ENCODE data around the gene PAK4. TPM values are rescaled to one million over a fixed set of nuclear protein-coding genes. Genes with fewer than 3 reads are reported as not detected.

PAK4 gene
- total and polyA plus RNA-seq, 10 of the 15 experiments (the other 5 are each of a cell fraction or from before 2014, with no cell fraction given) = 0.08 to 19.3 (median 5.9) TPM

DNA sequence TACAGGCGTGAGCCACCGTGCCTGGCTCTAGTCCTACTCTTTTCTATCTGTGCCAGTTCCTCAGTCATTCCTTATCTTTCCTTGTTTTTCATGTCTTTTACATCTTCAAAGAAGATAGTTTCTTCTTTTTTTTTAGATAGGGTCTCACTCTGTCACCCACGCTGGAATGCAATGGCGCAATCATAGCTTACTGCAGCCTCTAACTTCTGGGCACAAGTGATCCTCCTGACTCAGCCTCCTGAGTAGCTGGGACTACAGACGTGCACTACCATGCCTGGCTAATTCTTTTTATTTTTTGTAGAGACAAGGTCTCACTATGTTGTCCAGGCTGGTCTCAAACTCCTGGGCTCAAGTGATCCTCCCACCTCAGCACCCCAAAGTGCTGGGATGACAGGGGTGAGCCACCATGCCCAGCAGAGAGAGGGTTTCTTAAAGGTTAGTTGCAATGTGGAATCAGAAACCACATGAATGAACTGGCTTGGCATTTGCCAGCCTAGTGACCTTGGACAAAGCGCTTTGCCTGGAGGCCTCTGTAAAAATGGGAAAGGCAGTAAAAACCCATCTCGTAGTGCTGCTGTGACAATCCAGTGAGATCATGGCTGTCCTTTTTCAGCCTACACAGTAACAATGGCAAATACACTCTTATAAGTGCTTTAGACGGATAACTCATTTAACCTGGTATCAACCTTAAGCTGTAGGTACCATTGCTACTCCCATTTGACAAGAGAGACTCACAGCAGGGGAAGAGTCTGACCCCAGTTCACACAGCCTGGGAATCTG is 37.5 kb upstream of the PAK4 start:
- no peak for DNase-seq (ENCODE audit: low read depth, low spot score)
- H3K27ac ChIP-seq (ENCODE audit: control insufficient read depth, insufficient read depth) = no peak overlapping the region
- in situ Hi-C loops (cut with MboI) = no loop called here

More for the DNA sequence above, 37.5 kb upstream of the PAK4 start:
- no TSS peak for BruUV-seq (replicated peaks)
- Histone ChIP-seq H3K4me2 (ENCODE audit: control insufficient read depth, insufficient read depth) (no peak overlapping the region), H2AFZ (ENCODE audit: control insufficient read depth, low read depth, low read length) (no peak overlapping the region), H3K79me2 (ENCODE audit: control insufficient read depth, insufficient read depth, low read length) (no peaks in the 10 kb centered on the region), H3K9ac (ENCODE audit: control insufficient read depth, insufficient read depth, low read length) (no peak overlapping the region), H3K4me3 (no peak overlapping the region), H3K9me3 (replicated peaks; ENCODE audit: control insufficient read depth, insufficient read depth, low read length) (no peaks in the 10 kb centered on the region), H3K27me3 (replicated peaks in 1 of 2; ENCODE audit: control insufficient read depth in 2 of 2, insufficient read depth in 2 of 2, low read length in 1 of 2) (peaks cover 5 to 12% of the 10 kb centered on the region in 2 experiments), H4K20me1 (ENCODE audit: control insufficient read depth, insufficient read depth) (no peaks in the 10 kb centered on the region), H3K4me1 (ENCODE audit: control insufficient read depth, insufficient read depth, low read length) (no peaks in the 10 kb centered on the region), H3K36me3 (ENCODE audit: control insufficient read depth in 2 of 2, insufficient read depth in 2 of 2, low read length in 1 of 2) (no peaks in the 10 kb centered on the region)
- intact Hi-C loops (cut with micrococcal nuclease; ENCODE audit: unreplicated experiment) = no loop called here
- TF ChIP-seq, protein P1, sequence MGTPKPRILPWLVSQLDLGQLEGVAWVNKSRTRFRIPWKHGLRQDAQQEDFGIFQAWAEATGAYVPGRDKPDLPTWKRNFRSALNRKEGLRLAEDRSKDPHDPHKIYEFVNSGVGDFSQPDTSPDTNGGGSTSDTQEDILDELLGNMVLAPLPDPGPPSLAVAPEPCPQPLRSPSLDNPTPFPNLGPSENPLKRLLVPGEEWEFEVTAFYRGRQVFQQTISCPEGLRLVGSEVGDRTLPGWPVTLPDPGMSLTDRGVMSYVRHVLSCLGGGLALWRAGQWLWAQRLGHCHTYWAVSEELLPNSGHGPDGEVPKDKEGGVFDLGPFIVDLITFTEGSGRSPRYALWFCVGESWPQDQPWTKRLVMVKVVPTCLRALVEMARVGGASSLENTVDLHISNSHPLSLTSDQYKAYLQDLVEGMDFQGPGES (IDR thresholded peaks at IDR 0.05) = no peak
- TF ChIP-seq, protein P2, sequence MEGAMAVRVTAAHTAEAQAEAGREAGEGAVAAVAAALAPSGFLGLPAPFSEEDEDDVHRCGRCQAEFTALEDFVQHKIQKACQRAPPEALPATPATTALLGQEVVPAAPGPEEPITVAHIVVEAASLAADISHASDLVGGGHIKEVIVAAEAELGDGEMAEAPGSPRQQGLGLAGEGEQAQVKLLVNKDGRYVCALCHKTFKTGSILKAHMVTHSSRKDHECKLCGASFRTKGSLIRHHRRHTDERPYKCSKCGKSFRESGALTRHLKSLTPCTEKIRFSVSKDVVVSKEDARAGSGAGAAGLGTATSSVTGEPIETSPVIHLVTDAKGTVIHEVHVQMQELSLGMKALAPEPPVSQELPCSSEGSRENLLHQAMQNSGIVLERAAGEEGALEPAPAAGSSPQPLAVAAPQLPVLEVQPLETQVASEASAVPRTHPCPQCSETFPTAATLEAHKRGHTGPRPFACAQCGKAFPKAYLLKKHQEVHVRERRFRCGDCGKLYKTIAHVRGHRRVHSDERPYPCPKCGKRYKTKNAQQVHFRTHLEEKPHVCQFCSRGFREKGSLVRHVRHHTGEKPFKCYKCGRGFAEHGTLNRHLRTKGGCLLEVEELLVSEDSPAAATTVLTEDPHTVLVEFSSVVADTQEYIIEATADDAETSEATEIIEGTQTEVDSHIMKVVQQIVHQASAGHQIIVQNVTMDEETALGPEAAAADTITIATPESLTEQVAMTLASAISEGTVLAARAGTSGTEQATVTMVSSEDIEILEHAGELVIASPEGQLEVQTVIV (IDR thresholded peaks at IDR 0.05; ENCODE audit: borderline replicate concordance, partially characterized antibody) = no peak
- TF ChIP-seq, protein P3, sequence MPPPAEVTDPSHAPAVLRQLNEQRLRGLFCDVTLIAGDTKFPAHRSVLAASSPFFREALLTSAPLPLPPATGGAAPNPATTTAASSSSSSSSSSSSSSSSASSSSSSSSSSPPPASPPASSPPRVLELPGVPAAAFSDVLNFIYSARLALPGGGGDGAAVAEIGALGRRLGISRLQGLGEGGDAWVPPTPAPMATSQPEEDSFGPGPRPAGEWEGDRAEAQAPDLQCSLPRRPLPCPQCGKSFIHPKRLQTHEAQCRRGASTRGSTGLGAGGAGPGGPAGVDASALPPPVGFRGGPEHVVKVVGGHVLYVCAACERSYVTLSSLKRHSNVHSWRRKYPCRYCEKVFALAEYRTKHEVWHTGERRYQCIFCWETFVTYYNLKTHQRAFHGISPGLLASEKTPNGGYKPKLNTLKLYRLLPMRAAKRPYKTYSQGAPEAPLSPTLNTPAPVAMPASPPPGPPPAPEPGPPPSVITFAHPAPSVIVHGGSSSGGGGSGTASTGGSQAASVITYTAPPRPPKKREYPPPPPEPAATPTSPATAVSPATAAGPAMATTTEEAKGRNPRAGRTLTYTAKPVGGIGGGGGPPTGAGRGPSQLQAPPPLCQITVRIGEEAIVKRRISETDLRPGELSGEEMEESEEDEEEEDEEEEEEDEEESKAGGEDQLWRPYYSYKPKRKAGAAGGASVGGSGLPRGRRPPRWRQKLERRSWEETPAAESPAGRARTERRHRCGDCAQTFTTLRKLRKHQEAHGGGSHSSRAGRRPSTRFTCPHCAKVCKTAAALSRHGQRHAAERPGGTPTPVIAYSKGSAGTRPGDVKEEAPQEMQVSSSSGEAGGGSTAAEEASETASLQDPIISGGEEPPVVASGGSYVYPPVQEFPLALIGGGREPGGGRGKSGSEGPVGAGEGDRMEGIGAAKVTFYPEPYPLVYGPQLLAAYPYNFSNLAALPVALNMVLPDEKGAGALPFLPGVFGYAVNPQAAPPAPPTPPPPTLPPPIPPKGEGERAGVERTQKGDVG (CRISPR knock-in tag; IDR thresholded peaks at IDR 0.05) = no peak
- TF ChIP-seq, protein P4, sequence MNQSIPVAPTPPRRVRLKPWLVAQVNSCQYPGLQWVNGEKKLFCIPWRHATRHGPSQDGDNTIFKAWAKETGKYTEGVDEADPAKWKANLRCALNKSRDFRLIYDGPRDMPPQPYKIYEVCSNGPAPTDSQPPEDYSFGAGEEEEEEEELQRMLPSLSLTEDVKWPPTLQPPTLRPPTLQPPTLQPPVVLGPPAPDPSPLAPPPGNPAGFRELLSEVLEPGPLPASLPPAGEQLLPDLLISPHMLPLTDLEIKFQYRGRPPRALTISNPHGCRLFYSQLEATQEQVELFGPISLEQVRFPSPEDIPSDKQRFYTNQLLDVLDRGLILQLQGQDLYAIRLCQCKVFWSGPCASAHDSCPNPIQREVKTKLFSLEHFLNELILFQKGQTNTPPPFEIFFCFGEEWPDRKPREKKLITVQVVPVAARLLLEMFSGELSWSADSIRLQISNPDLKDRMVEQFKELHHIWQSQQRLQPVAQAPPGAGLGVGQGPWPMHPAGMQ (IDR thresholded peaks at IDR 0.05; ENCODE audit: borderline replicate concordance) = no peak
- TF ChIP-seq CHD4 (IDR thresholded peaks at IDR 0.05) = no peak
- no peak for TF ChIP-seq KDM1A (IDR thresholded peaks at IDR 0.05; ENCODE audit: borderline replicate concordance)
- 45% methylated on average over 8 of the region's 8 CpGs for WGBS (ENCODE audit: insufficient coverage, insufficient replicate concordance, low lambda C conversion rate, missing lambda C conversion rate)
- CTCF ChIA-PET = no interaction called here
- POLR2A ChIA-PET = no interaction called here
- FAIRE-seq = no peak
- SMC1A ChIA-PET (ENCODE audit: uncharacterized antibody, unreplicated experiment) = no interaction called here
- RAD21 ChIA-PET (ENCODE audit: unreplicated experiment) = no interaction called here
- ATAC-seq = no peak
